K562 (cell line): ENCODE results near the gene EHBP1. TPM values are rescaled to one million over a fixed set of nuclear protein-coding genes. Genes with fewer than 3 reads are reported as not detected.

Source experiments
- ATAC-seq: fragments of 200-7000 bp; cut with Tn5 transposase; 3 replicates; pipeline ENCODE4 v1.9.1; 2020; ENCODE audit warnings: moderate library complexity
- BruUV-seq: library from RNA; stranded (reverse); fragments of 400-500 nt; replicated peaks from 2 replicates; lab custom pipeline; 2021; lab: Mats Ljungman, UMichigan
- CTCF ChIA-PET: fragments of 300-600 bp; formaldehyde crosslinking; extraction: SDS; loops from one replicate; lab custom pipeline; 2021; ENCODE audit warnings: low intra/inter-chr PET ratio; lab: Yijun Ruan, JAX
- POLR2A ChIA-PET: fragments of 300-600, 350-650 bp; sonication (Branson Sonifier 250); formaldehyde crosslinking; extraction: SDS; loops from one replicate; lab custom pipeline; 2021; ENCODE audit warnings: antibody characterized with exemption, inconsistent platforms; lab: Yijun Ruan, JAX
- DNase-seq, 4 experiments: peaks; one replicate each; pipeline versions ENCODE4 v3.0.0 to v3.0.0-alpha.2; 2011 to 2018; ENCODE audit warnings: low spot score in 3 of 4, mixed read lengths in 3 of 4; ENCODE audit errors: extremely low read depth in 1 of 4
- FAIRE-seq: peaks from 2 replicates; lab custom pipeline; 2011; peaks lifted over from hg19 to GRCh38; lab: Jason Lieb, UNC
- H2AFZ ChIP-seq: 2 replicates; pipeline ENCODE4 v1.6.0; 2011; ENCODE audit warnings: low read depth, low read length, control low read depth, inconsistent platforms
- H3K27ac ChIP-seq: fragments of 200-600 bp; 3 replicates; pipeline ENCODE4 v1.8.0; 2011; ENCODE audit warnings: low read depth, mild to moderate bottlenecking, control low read depth, inconsistent platforms, low read length, moderate library complexity, mixed read lengths; ENCODE audit errors: extremely low read depth
- H3K27me3 ChIP-seq, 2 experiments: fragments of 300-600 bp in 1 of 2; 2 replicates in 1 of 2; 3 replicates in 1 of 2; pipeline versions ENCODE4 v1.6.0 to v1.8.0; 2011; ENCODE audit warnings: inconsistent platforms in 2 of 2, low read length in 2 of 2, mild to moderate bottlenecking in 1 of 2, mixed read lengths in 1 of 2, moderate library complexity in 1 of 2; ENCODE audit not compliant: control insufficient read depth in 2 of 2, insufficient read depth in 2 of 2
- H3K36me3 ChIP-seq: fragments of 300-600 bp; 3 replicates; pipeline ENCODE4 v1.8.0; 2011; ENCODE audit warnings: mild to moderate bottlenecking, low read length, inconsistent platforms; ENCODE audit not compliant: control insufficient read depth, insufficient read depth
- H3K4me1 ChIP-seq, 2 experiments: fragments of 200-600 bp in 1 of 2; replicated peaks in 1 of 2; 2 replicates in 1 of 2; 3 replicates in 1 of 2; pipeline versions ENCODE4 v1.5.1 to v1.8.0; 2011; ENCODE audit warnings: inconsistent platforms in 2 of 2, low read length in 2 of 2, mild to moderate bottlenecking in 1 of 2, mixed read lengths in 1 of 2, moderate library complexity in 1 of 2; ENCODE audit not compliant: control insufficient read depth in 2 of 2, insufficient read depth in 2 of 2
- H3K4me2 ChIP-seq: 2 replicates; pipeline ENCODE4 v1.6.1; 2011; ENCODE audit warnings: low read length, control low read depth, inconsistent platforms, mixed read lengths; ENCODE audit not compliant: insufficient read depth
- H3K4me3 ChIP-seq: fragments of 200-600 bp; sonication (generic), shearing (Covaris generic); 2 replicates; pipeline ENCODE4 v1.5.1; 2016; ENCODE audit warnings: control low read depth, inconsistent platforms
- H3K79me2 ChIP-seq: fragments of 200-600 bp; 3 replicates; pipeline ENCODE4 v1.8.0; 2011; ENCODE audit warnings: low read length, inconsistent platforms; ENCODE audit not compliant: control insufficient read depth, insufficient read depth
- H3K9ac ChIP-seq, 2 experiments: 2 replicates each; pipeline versions ENCODE4 v1.6.0 to v1.6.1; 2011; ENCODE audit warnings: low read depth in 2 of 2, low read length in 2 of 2, control low read depth in 1 of 2, inconsistent platforms in 1 of 2, mild to moderate bottlenecking in 1 of 2, mixed read lengths in 1 of 2; ENCODE audit not compliant: insufficient read depth in 1 of 2
- H3K9me1 ChIP-seq: one replicate; pipeline ENCODE4 v1.6.0; 2011; ENCODE audit warnings: inconsistent platforms, mild to moderate bottlenecking, low read length, moderate library complexity; ENCODE audit not compliant: control insufficient read depth, insufficient read depth
- H3K9me3 ChIP-seq: replicated peaks from 2 replicates; pipeline ENCODE4 v1.5.1; 2011; ENCODE audit warnings: low read depth, low read length, inconsistent platforms; ENCODE audit not compliant: control insufficient read depth, insufficient read depth
- H4K20me1 ChIP-seq: replicated peaks from 2 replicates; pipeline ENCODE4 v1.6.1; 2011; ENCODE audit warnings: low read length, inconsistent platforms, mixed read lengths; ENCODE audit not compliant: control insufficient read depth, insufficient read depth
- BHLHE40 ChIP-seq: IDR thresholded peaks from 2 replicates; pipeline ENCODE4 v1.6.1; 2011; ENCODE audit warnings: low read length, improper control_type of control experiment
- EZH2 ChIP-seq: IDR thresholded peaks from 2 replicates; pipeline ENCODE4 v1.6.1; 2012; ENCODE audit warnings: low read depth, mild to moderate bottlenecking, inconsistent platforms, low read length, borderline replicate concordance
- FOXK2 ChIP-seq, 2 experiments: fragments of 450-650 bp; IDR thresholded peaks in 1 of 2; conservative IDR thresholded peaks in 1 of 2; 2 replicates each; pipeline ENCODE4 v1.6.1; 2016; ENCODE audit warnings: low read depth in 2 of 2, mild to moderate bottlenecking in 1 of 2
- ILF3 ChIP-seq: fragments of 450-650 bp; IDR thresholded peaks from 2 replicates; pipeline ENCODE4 v1.6.1; 2018; ENCODE audit warnings: antibody characterized with exemption, mild to moderate bottlenecking, moderate library complexity, borderline replicate concordance
- MEF2A ChIP-seq: IDR thresholded peaks from 2 replicates; pipeline ENCODE4 v1.6.1; 2011; ENCODE audit warnings: low read depth, mild to moderate bottlenecking, low read length, moderate library complexity; ENCODE audit not compliant: control insufficient read depth
- NONO ChIP-seq, 2 experiments: fragments of 200-400 bp in 1 of 2; fragments of 450-650 bp in 1 of 2; formaldehyde crosslinking in 1 of 2; IDR thresholded peaks; 2 replicates each; pipeline ENCODE4 v1.6.1; 2017; ENCODE audit warnings: low read depth in 2 of 2, mild to moderate bottlenecking in 2 of 2, moderate library complexity in 2 of 2, low read length in 1 of 2
- NR2F6 ChIP-seq: fragments of 450-650 bp; formaldehyde crosslinking; IDR thresholded peaks from 2 replicates; pipeline ENCODE4 v1.4.0; 2020; ENCODE audit warnings: mild to moderate bottlenecking
- OTX1 ChIP-seq: fragments of 450-650 bp; formaldehyde crosslinking; IDR thresholded peaks from 2 replicates; pipeline ENCODE4 v1.4.0; 2022; ENCODE audit warnings: mild to moderate bottlenecking
- RNF2 ChIP-seq: sonication (generic); IDR thresholded peaks from 2 replicates; pipeline ENCODE4 v1.6.1; 2016
- RUNX1 ChIP-seq: sonication (generic); IDR thresholded peaks from 2 replicates; pipeline ENCODE4 v1.6.1; 2016; ENCODE audit warnings: antibody characterized with exemption, low read depth
- SREBF2 ChIP-seq: sonication (generic); formaldehyde crosslinking; IDR thresholded peaks from 2 replicates; pipeline ENCODE4 v1.4.0; 2020; ENCODE audit warnings: mild to moderate bottlenecking, missing genetic modification reagents
- SRSF1 ChIP-seq: fragments of 200-400 bp; formaldehyde crosslinking; IDR thresholded peaks from 2 replicates; pipeline ENCODE4 v1.6.1; 2017; ENCODE audit warnings: mild to moderate bottlenecking, low read depth, low read length, moderate library complexity
- TAF9B ChIP-seq: fragments of 450-650 bp; IDR thresholded peaks from 2 replicates; pipeline ENCODE4 v1.6.1; 2018; ENCODE audit warnings: mild to moderate bottlenecking; ENCODE audit not compliant: partially characterized antibody
- YY1 ChIP-seq, 3 experiments: IDR thresholded peaks; 2 replicates each; pipeline ENCODE4 v1.6.1; 2011; ENCODE audit warnings: low read length in 2 of 3, mild to moderate bottlenecking in 2 of 3, moderate library complexity in 2 of 3, borderline replicate concordance in 1 of 3, control low read depth in 1 of 3, low read depth in 1 of 3; ENCODE audit not compliant: insufficient read depth in 3 of 3, insufficient replicate concordance in 2 of 3, control insufficient read depth in 1 of 3, insufficient read length in 1 of 3; ENCODE audit errors: extremely low read depth in 1 of 3
- ZNF143 ChIP-seq: sonication (generic); formaldehyde crosslinking; IDR thresholded peaks from 2 replicates; pipeline ENCODE4 v1.9.0; 2022; ENCODE audit warnings: mild to moderate bottlenecking, missing genetic modification reagents
- ZNF311 ChIP-seq: fragments of 250-450 bp; sonication (Bioruptor Pico); IDR thresholded peaks from 2 replicates; pipeline ENCODE4 v1.4.0; 2020; ENCODE audit warnings: mild to moderate bottlenecking, moderate library complexity
- ZNF347 ChIP-seq: fragments of 450-650 bp; formaldehyde crosslinking; IDR thresholded peaks from 2 replicates; pipeline ENCODE4 v1.4.0; 2020; ENCODE audit warnings: low read depth, mild to moderate bottlenecking, moderate library complexity
- whole genome bisulfite sequencing: fragments of 100-300 bp; shearing (Covaris generic); methylation state at CpG from one replicate; pipeline ENCODE4 v1.1.6; 2016; ENCODE audit warnings: low coverage, mixed read lengths; ENCODE audit not compliant: insufficient coverage; ENCODE audit errors: missing lambda C conversion rate; 5-methylcytosine and 5-hydroxymethylcytosine counted together
- in situ Hi-C: fragments of 300-500 bp; cut with MboI; formaldehyde crosslinking; loops from 4 replicates; pipeline ENCODE4 v1.15.0; 2018; ENCODE audit warnings: inconsistent platforms, mixed read lengths
- intact Hi-C: fragments of 100-400 bp; cut with micrococcal nuclease; formaldehyde crosslinking; loops from 2 replicates; pipeline ENCODE4 v1.14.2; 2022
- polyA plus RNA-seq, 8 experiments: library from polyadenylated mRNA; depleted of rRNA in 4 of 8; stranded (reverse) in 5 of 8; unstranded in 3 of 8; fragments of >200 nt; fragmentation: Nextera tagmentation in 2 of 8; fragmentation: Illumina TruSeq in 1 of 8; extraction: Ambion mirVana in 2 of 8; extraction: Trizol in 1 of 8; gene quantifications; 2 replicates each; pipeline versions ENCODE4 v1.2.1 to v1.2.3, GENCODE V29; 2011 to 2014; ENCODE audit warnings: inconsistent platforms in 1 of 8, missing spikeins in 1 of 8
- total RNA-seq, 7 experiments: library from RNA; depleted of rRNA in 6 of 7; stranded (reverse); fragments of >200 nt in 6 of 7; fragmentation: Illumina TruSeq in 2 of 7; extraction: Trizol in 2 of 7; gene quantifications; 2 replicates each; pipeline versions ENCODE4 v1.2.1 to v1.2.3, GENCODE V29; 2011 to 2021; ENCODE audit warnings: low replicate concordance in 1 of 7
- TF ChIP-seq, protein P1 (sequence below): fragments of 250-450 bp; sonication (Bioruptor Pico); IDR thresholded peaks from 2 replicates; pipeline ENCODE4 v1.9.0; 2021; ENCODE audit warnings: mild to moderate bottlenecking
- TF ChIP-seq, protein P2 (sequence below): sonication (generic); formaldehyde crosslinking; IDR thresholded peaks from 2 replicates; pipeline ENCODE4 v1.8.0; 2022; ENCODE audit warnings: mild to moderate bottlenecking, missing genetic modification reagents, borderline replicate concordance

Gene EHBP1
- total and polyA plus RNA-seq, 9 of the 15 experiments (the other 6 are each of a cell fraction or from before 2014, with no cell fraction given) = 8.9 to 26.6 (median 19.3) TPM

DNA sequence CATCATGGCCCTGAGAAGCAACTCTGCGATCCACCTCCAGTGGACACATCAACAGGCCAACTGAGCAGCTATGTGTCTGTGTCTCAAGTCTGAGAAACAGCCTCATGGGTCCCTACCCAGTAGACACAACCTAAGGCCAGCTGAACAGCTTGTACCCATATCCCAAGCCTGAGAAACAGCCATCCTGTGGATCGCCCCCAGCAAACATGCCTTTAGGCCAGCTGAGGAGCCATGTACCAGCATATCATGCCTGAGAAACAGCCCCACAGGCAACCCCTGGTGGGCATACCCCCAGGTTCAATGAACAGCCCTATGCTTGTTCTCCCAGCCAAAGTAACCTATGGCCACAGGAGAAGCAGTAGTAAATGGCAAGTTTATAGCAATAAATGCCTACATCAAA is 218.4 kb downstream of the EHBP1 start:
- in situ Hi-C loops = no loop called here
- WGBS = 90% methylated on average over 2 of the region's 2 CpGs
- Histone ChIP-seq H3K4me2 (no peak overlapping the region), H3K4me3 (no peak overlapping the region), H3K27me3 (no peaks in the 10 kb centered on the region), H3K4me1 (peaks cover 0 to 6% of the 10 kb centered on the region in 2 experiments; a peak in 3 of 5 replicates), H3K27ac (no peak overlapping the region), H3K36me3 (no peaks in the 10 kb centered on the region; the same call in 2 of the 3 replicates), H4K20me1 (no peaks in the 10 kb centered on the region), H2AFZ (no peak overlapping the region), H3K9ac (no peak overlapping the region), H3K79me2 (no peaks in the 10 kb centered on the region), H3K9me3 (peaks cover 1% of the 10 kb centered on the region; the same call in 1 of the 2 replicates), H3K9me1 (no peaks in the 10 kb centered on the region)
- BruUV-seq = no TSS peak
- ATAC-seq = no peak
- no peak for DNase-seq
- POLR2A ChIA-PET = interaction anchor here (0.5 kb wide), 1 partner anchor 37 kb away, joined by 3 read pairs; no protein-coding TSS in a partner anchor
- intact Hi-C loops = no loop called here
- FAIRE-seq = no peak
- CTCF ChIA-PET = no interaction called here
- TF ChIP-seq EZH2 (no peak), ZNF143 (CRISPR knock-in tag) (no peak), OTX1 (CRISPR knock-in tag) (no peak), TAF9B (no peak), MEF2A (no peak), ZNF311 (CRISPR knock-in tag) (no peak), FOXK2 (conservative IDR thresholded peaks at IDR 0.05 in 1 of 2, IDR thresholded peaks at IDR 0.05 in 1 of 2; ENCODE audit: low read depth in 2 of 2) (no peak), ZNF347 (CRISPR knock-in tag) (no peak), RUNX1 (no peak), SREBF2 (CRISPR knock-in tag) (no peak), RNF2 (no peak), BHLHE40 (no peak), NONO (IDR thresholded peaks at IDR 0.05; ENCODE audit: low read depth in 2 of 2, low read length in 1 of 2) (no peak), NR2F6 (CRISPR knock-in tag) (no peak), SRSF1 (no peak), ILF3 (no peak), YY1 (IDR thresholded peaks at IDR 0.05; ENCODE audit: borderline replicate concordance in 1 of 3, control insufficient read depth in 1 of 3, extremely low read depth in 1 of 3, insufficient read depth in 3 of 3, insufficient read length in 1 of 3, insufficient replicate concordance in 2 of 3, low read depth in 1 of 3, low read length in 2 of 3) (no peak)
- TF ChIP-seq, protein P1, sequence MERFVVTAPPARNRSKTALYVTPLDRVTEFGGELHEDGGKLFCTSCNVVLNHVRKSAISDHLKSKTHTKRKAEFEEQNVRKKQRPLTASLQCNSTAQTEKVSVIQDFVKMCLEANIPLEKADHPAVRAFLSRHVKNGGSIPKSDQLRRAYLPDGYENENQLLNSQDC (CRISPR knock-in tag) = no peak
- TF ChIP-seq, protein P2, sequence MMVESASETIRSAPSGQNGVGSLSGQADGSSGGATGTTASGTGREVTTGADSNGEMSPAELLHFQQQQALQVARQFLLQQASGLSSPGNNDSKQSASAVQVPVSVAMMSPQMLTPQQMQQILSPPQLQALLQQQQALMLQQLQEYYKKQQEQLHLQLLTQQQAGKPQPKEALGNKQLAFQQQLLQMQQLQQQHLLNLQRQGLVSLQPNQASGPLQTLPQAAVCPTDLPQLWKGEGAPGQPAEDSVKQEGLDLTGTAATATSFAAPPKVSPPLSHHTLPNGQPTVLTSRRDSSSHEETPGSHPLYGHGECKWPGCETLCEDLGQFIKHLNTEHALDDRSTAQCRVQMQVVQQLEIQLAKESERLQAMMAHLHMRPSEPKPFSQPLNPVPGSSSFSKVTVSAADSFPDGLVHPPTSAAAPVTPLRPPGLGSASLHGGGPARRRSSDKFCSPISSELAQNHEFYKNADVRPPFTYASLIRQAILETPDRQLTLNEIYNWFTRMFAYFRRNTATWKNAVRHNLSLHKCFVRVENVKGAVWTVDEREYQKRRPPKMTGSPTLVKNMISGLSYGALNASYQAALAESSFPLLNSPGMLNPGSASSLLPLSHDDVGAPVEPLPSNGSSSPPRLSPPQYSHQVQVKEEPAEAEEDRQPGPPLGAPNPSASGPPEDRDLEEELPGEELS (CRISPR knock-in tag) = no peak
